ENCODE measurements around the gene PCDH9.

Gene PCDH9

DNA sequence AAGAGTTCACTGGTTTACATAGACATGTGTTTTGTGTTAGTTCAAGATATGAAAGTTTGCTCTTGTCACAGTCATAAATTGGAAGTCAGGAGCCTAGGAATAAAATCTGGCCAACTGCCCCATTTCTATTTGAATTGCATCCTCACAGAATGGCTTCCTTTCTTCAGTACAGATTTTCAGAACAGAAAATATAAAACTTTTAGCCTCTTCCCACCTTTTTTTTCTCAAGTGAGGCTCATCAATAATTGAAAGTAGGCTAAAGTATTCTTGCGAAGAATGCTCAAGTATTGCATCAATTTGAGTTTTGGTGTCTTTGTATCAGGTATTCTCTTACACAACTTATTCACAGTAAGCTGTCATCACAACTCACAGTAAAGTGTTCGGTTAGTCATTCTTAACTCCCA, 802.7 kb downstream of the PCDH9 start:
- in situ Hi-C loops (cut with HindIII; ENCODE audit: low sequenced_read_pairs) = no loop called here

DNA sequence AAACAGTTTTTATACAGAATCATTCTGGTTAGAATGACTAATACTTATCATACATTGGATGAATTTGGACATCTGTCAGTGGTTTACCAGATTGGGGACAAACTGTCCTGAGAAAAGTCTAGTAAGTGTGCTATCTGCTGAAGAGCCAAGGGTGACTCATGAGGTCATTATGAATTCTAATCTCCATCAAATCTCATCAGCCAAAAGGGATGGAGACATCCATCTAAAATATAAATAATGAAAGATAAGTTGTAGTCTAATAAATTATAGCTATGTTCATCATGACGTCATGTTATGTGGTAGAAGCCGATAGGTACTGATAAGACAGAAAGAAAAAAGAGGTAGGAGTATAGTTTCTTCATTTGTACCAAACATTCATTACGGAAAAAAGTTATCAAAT, 804.4 kb downstream of the PCDH9 start:
- in situ Hi-C loops (cut with HindIII; ENCODE audit: low sequenced_read_pairs) = no loop called here

DNA sequence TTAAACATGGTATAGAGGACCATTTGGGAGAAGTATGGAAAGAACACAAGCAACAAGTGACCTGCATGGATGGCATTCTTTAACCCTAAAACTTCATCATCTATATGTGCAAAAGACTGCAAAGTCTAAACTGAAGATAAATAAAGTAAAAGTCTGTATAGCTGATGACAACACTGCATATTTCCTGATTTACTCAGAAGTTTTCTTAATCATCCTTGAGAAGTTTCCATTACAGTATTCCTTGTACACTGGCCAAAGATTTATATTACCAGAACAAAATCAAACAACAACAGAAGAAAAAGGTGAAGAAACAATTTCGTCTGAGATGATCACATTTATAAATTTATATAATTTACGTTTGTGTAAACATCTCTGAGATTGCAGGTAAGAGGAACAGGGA, 805.7 kb downstream of the PCDH9 start:
- in situ Hi-C loops (cut with HindIII; ENCODE audit: low sequenced_read_pairs) = no loop called here

DNA sequence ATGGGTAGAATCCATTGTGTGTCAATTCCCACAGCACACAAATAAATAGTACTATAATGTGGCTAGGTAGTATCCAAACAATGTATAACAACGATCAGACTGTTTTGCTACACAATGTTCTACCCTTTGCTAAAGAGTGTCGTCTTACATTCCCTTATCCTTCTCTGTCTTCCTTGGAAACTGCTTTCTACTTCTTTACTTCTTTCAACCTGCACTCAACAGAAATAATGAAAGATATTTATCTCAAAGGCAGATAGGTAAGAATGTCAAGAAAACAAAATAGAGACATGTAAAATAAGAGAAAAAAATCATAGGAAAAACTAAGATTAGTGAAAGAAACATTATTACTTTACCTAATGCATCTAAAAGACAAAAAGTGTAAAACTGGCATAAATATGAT, 814.7 kb downstream of the PCDH9 start:
- in situ Hi-C loops (cut with HindIII; ENCODE audit: low sequenced_read_pairs) = no loop called here

DNA sequence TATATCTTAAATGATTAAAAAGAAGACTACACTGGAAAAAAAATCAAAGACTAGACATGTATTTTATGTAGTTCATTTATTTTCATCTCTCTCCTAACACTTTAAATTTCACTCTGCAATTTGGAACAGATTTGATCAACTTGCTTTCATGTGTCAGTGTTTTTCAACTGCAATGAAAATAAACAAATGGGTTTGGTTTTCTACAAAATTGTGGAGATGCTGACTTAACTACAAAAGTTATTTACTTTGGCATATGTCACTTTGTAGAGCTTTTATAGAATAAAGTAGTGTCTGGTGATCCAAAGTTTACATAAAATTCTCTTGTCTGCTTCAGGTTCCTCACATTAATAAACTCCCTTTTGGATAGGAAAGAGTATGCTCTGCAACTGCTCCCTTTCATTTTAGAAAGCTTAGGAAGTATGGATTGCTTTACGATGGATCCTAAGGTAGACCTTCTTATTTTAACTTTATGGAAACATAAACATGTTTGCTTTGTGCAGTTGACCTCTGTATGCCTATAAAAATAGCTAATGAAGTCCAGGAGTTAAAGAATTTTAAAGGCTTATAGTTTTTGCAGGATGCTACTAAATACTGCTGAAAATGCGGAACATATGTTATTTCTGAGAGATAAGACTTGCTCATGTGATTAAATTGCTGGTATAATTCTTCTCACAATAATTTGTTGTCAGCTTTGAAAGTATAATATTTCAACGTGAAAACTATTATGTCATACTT, 815.9 kb downstream of the PCDH9 start:
- in situ Hi-C loops (cut with HindIII; ENCODE audit: low sequenced_read_pairs) = no loop called here

DNA sequence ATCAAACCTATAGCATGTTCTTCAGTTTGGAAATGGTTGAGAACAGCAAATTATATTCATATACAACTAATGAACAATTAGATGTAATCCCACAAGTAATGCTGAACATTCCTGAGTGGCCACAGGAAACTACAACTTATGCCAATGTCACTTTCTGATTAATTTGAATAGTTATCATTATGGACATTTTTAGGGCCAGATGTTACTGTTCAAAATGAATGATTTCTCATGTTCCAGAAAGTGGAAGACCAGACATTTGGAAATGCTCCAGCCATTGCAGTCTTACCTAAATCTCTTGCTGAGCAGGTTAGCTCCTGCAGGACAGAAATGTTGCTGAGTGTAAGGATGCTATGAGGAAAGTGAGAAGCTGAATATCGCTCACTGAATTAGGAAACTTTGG, 819.8 kb downstream of the PCDH9 start:
- in situ Hi-C loops (cut with HindIII; ENCODE audit: low sequenced_read_pairs) = no loop called here

DNA sequence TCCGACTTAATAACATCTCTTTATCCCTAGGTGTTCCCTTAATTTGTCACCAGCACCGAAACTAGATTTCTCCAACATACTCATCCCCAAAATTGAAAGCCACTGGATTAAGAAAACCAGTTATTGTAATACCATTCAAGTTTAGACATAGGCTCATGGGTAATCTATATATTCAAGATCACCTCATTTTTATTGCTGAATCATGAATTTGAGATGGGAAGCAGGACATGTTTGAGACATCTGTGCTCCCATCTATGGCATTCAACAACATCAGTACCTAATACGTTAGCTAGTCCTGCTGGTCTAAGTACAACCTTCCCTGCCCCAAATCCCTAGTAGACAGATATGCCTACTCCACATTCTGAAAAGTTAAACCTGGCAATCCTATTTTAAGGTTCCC, 820.6 kb downstream of the PCDH9 start:
- in situ Hi-C loops (cut with HindIII; ENCODE audit: low sequenced_read_pairs) = no loop called here

DNA sequence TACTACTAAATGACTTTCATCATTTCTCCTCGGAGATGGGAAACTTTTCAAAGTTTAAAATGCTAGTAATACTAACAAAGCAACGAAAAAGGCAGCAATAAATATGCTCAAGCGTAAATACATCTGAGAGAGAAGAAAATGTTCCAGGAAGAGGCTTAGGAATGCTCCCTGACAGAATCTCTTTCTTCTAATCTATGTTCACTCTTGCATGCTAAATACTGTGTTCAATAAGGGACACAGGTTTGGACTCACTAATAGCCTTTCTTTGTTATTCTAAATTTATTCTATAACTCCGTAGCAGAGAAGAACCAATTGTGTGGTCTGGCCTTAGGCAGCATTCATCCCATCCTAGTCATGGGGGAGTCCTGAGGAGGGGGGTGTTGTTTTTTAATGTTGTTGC, 823.0 kb downstream of the PCDH9 start:
- in situ Hi-C loops (cut with HindIII; ENCODE audit: low sequenced_read_pairs) = no loop called here

DNA sequence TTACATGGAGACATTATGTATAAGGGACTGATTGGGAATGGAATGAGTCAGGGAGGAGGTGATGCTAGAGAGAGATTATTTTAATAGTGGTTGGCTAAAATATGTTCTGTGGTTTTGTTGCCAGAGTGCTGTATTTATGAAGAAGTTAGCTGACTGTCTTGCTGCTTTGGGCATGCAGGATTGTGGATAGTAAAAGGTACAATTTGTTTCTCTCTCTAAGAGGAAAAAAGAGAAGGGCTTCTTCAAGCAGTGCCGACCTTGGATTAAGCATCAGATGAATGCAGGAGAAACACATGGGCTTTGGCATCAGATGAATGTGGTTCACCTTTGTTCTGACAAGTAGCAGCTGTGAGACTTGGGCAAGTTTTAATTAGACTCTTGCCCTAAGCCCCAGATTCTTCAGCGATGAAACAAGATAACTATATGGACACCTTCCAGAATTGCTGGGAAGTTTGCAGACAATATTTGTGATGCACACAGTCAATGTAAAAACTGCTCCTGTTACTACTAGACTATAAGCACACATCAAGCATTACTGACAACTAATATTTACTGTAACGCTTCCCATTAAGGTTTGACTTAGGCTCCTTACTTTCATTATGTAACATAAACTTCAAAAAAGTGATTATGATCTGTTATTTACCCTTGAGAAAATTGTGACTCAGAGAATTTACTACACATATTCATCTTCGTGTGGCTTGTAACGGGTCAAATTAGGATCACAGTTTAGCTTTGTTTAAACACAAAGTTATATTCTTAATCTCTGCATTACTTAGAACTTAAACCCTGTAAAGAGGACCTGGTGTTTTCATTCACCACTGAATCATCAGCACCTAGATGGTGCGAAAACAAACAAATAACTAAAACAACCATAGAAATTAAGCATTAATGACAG, 824.0 kb downstream of the PCDH9 start:
- in situ Hi-C loops (cut with HindIII; ENCODE audit: low sequenced_read_pairs) = no loop called here

DNA sequence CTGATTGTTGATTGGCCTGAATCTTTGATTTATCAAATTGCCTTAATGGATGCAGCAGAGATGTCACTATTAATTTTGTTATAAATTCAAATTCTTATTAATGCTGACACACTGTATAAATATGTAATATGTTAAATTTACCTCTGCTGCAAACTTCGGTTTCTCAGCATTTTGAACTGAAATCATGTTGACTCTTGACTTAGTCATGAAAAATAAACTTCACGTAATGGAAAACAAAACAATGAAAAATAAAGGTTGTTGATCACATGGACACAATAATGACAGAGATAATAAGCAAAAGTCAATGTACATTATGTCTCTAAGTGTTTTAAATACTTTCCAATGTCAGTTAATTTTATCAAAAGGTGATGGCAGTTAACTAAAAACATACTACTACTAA, 827.6 kb downstream of the PCDH9 start:
- in situ Hi-C loops (cut with HindIII; ENCODE audit: low sequenced_read_pairs) = no loop called here

DNA sequence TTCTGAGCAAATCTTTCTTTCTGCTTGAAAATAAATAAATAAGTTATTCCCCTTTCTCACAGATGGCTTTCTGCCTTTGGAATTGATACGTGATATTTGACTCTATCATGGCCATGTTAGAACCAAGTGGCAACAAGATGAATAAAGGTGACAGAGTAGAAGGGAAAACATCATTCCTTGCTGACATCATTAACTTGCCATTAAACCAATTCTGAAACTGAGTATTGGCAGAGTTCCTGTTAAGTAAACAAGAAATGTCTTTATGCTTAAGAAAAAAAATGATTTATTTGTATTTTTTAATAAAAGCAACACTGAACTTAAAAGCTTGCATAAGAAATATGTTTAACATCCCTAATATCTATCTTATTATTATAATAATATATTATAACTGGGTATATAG, 828.1 kb downstream of the PCDH9 start:
- in situ Hi-C loops (cut with HindIII; ENCODE audit: low sequenced_read_pairs) = no loop called here

DNA sequence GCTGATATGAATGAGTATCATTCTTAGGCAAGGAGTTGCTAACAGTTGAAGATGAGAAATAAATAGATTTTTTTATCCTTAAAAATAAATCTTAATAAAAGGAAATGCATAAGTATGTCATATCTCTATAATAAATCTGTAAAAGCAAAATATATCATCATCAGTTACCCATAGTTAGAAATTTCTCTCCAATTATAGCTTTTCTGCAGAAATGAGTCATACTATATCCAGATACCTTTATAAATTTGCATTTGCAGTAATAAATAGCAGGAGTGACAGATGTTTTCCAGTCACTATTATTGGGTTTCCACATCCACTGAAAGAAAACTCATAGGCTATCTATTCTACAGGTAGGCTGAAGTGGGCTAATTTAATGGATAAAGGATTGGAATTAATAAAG, 829.8 kb downstream of the PCDH9 start:
- in situ Hi-C loops (cut with HindIII; ENCODE audit: low sequenced_read_pairs) = no loop called here

DNA sequence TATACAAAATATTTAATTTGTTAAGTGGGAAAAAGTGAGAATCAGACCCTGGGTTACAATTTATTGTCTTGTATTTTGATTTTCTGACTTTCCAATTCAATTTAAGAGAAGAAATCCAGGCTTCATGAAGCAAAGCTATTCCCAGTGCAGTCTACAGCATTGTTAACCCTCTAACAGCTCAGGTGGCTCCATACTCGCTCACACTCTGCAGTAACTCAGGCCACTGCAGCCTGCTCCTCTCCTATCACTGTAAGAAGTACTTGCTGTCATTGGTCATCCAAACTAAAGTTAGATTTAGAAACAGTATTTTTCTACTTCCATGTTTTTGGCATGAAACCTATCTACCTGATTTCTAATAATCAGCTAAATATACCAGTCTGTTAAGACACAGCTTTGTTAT, 830.3 kb downstream of the PCDH9 start:
- in situ Hi-C loops (cut with HindIII; ENCODE audit: low sequenced_read_pairs) = no loop called here

DNA sequence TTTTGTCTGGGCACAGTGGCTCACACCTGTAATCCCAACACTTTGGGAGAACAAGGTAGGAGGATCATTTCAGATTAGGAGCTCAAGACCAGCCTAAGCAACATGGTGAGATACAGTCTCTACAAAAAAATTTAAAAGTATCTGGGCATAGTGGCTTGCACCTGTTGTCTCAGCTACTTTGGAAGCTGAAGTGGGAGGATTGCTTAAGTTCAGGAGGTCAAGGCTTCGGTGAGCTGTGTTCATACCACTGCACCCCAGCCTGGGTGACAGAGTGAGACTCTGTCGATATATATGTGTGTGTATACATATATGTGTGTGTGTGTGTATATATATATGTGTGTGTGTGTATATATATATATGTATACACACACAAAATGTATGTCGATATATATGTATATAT, 833.0 kb downstream of the PCDH9 start:
- in situ Hi-C loops (cut with HindIII; ENCODE audit: low sequenced_read_pairs) = no loop called here

DNA sequence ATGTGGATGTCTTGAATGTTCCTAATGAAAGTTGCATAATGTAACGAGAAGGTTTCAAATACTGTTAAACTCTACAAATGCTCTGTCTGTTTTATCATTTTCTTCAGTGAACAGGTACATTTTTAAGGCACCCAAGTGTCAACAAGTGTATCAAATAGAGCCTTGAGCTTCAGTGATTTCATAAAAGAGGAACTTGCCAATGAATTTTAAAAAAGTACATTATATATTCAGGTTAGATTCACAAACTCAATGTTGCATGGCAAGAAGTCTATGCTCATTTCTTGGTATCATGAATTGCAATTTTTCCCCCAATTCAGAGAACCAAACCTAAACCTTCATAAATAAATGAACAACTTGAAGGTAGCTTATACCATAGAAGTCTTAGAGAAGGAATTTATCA, 838.8 kb downstream of the PCDH9 start:
- in situ Hi-C loops (cut with HindIII; ENCODE audit: low sequenced_read_pairs) = no loop called here

DNA sequence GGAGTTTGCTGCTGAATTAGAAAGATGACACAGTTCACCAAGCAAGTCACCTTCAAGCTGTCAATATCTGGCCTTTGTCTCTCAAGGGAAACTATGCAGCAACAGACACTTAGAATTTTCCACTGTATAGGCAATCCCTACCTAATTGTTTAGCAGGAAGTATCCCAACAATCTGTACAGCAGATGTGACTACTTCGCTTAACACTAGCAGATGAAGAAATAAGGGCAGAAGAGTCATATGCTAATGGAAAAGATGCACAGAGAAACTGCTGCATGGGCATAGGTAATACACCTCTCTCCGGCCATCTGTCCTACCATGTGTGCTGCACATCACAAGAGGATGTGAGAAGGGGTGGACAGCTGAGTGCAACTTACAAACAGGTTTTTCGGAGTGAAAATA, 851.2 kb downstream of the PCDH9 start:
- in situ Hi-C loops (cut with HindIII; ENCODE audit: low sequenced_read_pairs) = no loop called here

DNA sequence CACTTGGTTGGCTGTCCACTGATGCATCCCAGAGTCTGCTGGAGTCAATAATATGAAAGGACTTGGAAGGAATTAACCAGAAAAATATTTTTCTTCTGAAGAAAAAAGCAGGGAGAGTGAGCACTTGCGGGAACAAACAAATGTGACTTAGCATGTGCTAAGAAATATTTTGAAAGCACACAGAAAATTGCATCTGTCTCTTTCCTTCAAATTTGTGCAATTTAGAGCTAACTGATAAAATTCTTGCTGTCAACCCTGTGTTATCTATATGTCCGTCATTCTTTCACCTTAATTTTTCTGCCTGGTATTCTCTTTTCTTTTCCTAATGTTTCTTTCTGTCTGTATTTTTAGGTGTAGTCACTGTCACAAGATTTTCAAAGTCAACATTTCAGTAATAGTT, 852.6 kb downstream of the PCDH9 start:
- in situ Hi-C loops (cut with HindIII; ENCODE audit: low sequenced_read_pairs) = no loop called here

DNA sequence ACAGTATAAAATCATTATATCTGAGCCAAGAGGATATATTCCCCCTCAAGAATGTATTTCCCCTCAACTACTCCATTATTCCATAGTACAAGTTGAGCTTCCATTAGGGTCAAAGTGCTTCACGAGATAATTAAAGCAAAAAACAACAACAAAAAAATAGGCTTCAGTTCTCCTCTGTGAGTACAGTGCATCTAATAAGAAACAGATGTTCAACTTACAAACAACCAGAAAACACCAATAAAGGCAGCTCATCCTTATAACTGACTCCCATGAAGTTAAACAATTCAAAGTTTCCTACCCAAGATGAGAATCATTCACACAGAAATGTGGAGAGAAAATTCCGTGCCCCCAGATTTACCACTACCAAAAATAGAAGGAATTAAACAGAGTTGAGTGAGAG, 854.4 kb downstream of the PCDH9 start:
- in situ Hi-C loops (cut with HindIII; ENCODE audit: low sequenced_read_pairs) = no loop called here

DNA sequence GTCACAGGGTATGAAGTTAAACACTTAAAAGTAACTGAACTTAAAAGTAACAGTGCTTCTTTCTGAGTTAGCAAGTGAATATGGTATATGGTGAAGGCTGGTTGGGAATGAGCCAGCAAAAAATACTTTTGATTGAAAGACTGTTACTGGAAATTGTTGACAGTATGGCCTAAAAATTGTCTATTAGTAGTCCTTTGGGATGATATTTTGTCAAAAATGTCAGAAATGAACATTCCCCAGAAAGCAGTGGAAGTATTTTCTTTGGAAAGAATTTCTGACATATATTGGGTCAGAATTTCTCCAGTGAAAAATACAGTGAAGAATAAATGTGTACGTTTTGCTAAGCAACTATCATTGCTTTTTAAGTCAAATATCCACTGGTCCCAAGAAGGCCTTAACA, 860.5 kb downstream of the PCDH9 start:
- in situ Hi-C loops (cut with HindIII; ENCODE audit: low sequenced_read_pairs) = no loop called here

DNA sequence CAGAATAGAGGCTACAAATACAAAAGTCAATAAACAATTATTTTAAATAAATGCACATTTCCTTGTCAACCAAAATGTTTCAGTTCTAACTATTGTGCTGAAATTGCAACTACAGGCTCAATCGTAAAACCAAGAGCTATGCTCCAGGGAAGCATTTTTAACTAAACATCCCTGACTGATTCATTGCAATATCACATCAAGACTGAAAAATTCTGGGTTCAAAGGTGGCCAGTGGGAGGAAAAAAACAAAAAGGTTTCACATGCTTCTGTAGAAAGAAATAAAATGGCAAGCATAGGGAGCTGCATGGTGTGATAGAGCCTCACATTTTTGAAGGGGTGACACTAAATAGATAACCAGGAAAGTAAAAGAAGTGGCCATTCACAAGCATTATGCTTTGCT, 862.8 kb downstream of the PCDH9 start:
- in situ Hi-C loops (cut with HindIII; ENCODE audit: low sequenced_read_pairs) = no loop called here

DNA sequence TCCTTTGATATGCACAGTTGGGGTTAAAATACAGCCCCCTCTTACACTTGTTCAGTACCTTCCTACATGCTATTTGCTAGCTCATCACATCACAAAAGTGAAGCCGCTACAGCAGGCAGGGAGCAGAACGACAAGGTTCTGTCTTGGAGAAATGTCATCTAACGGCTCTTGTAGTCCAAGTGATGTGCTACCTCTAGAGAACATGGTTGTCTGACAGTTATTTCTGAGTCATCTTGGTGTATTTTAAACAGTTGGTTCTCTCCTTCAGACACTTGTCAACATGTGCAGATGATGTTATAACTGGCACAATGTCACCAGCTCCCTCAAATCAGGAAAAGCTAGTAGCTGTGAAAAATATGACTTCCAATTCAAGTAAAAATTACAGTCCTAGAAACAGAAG, 865.0 kb downstream of the PCDH9 start:
- in situ Hi-C loops (cut with HindIII; ENCODE audit: low sequenced_read_pairs) = no loop called here

DNA sequence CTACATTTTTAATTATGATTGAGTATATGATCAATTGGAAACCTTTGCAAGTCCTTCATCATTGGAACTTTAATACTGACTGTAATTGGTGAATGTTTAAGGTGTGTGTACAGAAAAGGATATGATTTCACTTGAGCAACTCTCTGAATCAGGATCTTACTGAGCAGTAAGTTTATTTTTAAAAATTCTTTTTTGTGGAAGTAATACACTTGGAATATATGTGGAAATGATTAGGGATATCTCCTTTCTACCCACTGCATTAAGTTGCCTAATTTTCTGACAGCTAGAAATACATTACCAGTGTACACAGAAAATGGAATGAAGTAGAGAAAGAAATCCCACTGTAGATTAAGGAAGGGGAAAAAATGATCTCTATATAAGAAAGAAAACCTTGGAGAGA, 865.8 kb downstream of the PCDH9 start:
- in situ Hi-C loops (cut with HindIII; ENCODE audit: low sequenced_read_pairs) = no loop called here
